Breast epithelium (tissue), 3 donors: ENCODE data around the gene DPPA4.

ENCODE experiments used
- POLR2A ChIP-seq: fragments of 450-650 bp; IDR thresholded peaks from one replicate; pipeline ENCODE4 v1.6.1; 2016; ENCODE audit warnings: antibody characterized with exemption, mild to moderate bottlenecking, moderate library complexity
- POLR2AphosphoS5 ChIP-seq, 3 donors: sonication (generic); formaldehyde crosslinking; IDR thresholded peaks; one replicate each; pipeline ENCODE4 v1.6.1; 2017; ENCODE audit warnings: antibody characterized with exemption in 3 of 3
- TF ChIP-seq, protein P1 (sequence below), 3 donors: fragments of 450-650 bp; IDR thresholded peaks; one replicate each; pipeline ENCODE4 v1.5.1; 2016 to 2017; ENCODE audit warnings: antibody characterized with exemption in 3 of 3, mild to moderate bottlenecking in 3 of 3, moderate library complexity in 3 of 3

DNA sequence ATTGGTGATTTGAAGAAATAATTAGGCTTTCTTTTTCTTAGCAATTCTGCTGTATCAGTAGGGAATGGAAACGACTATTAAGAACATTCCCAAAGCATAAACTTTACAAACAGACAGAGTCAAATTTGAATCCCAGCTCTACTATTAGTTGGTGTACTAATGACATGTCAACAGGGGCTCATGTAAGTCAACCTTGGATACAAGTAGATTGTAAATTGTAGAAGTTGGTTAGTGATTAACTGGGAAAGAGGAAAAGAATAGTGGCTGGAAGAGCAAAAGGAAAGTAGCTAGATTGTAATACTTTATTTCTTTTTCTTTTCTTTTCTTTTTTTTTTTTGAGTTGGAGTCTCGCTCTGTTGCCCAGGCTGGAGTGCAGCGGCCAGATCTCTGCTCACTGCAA lies 38.6 kb upstream of the DPPA4 start:
- TF ChIP-seq, protein P1, sequence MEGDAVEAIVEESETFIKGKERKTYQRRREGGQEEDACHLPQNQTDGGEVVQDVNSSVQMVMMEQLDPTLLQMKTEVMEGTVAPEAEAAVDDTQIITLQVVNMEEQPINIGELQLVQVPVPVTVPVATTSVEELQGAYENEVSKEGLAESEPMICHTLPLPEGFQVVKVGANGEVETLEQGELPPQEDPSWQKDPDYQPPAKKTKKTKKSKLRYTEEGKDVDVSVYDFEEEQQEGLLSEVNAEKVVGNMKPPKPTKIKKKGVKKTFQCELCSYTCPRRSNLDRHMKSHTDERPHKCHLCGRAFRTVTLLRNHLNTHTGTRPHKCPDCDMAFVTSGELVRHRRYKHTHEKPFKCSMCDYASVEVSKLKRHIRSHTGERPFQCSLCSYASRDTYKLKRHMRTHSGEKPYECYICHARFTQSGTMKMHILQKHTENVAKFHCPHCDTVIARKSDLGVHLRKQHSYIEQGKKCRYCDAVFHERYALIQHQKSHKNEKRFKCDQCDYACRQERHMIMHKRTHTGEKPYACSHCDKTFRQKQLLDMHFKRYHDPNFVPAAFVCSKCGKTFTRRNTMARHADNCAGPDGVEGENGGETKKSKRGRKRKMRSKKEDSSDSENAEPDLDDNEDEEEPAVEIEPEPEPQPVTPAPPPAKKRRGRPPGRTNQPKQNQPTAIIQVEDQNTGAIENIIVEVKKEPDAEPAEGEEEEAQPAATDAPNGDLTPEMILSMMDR (IDR thresholded peaks at IDR 0.05): no peak
- TF ChIP-seq POLR2AphosphoS5 (IDR thresholded peaks at IDR 0.05) (no peak), POLR2A (no peak)
